SK-N-SH treated with all-trans-retinoic acid at 6 μM for 48 hours (cell line): ENCODE measurements around the gene NKX1-2.

Experiments
- ATAC-seq: fragments of 200-7000 bp; cut with Tn5 transposase; 3 replicates; pipeline ENCODE4 v1.9.1; 2020; ENCODE audit warnings: mild to moderate bottlenecking, moderate library complexity
- ARNTL ChIP-seq: fragments of 450-650 bp; formaldehyde crosslinking; IDR thresholded peaks from 2 replicates; pipeline ENCODE4 v1.5.0; 2020; ENCODE audit warnings: low read depth, mild to moderate bottlenecking, moderate library complexity, borderline replicate concordance
- BACH2 ChIP-seq: fragments of 250-450 bp; sonication (Bioruptor Pico); IDR thresholded peaks from 2 replicates; pipeline ENCODE4 v1.9.0; 2021; ENCODE audit warnings: mild to moderate bottlenecking, borderline replicate concordance
- CREB5 ChIP-seq: fragments of 250-450 bp; sonication (Bioruptor Pico); IDR thresholded peaks from 2 replicates; pipeline ENCODE4 v1.5.1; 2020; ENCODE audit warnings: low read depth, mild to moderate bottlenecking, moderate library complexity
- CSDC2 ChIP-seq: fragments of 250-450 bp; sonication (Bioruptor Pico); IDR thresholded peaks from 2 replicates; pipeline ENCODE4 v1.5.0; 2020; ENCODE audit warnings: mild to moderate bottlenecking, moderate library complexity
- CSRNP3 ChIP-seq: fragments of 250-450 bp; sonication (Bioruptor Pico); IDR thresholded peaks from 2 replicates; pipeline ENCODE4 v1.5.1; 2021; ENCODE audit warnings: mild to moderate bottlenecking, moderate library complexity
- ESRRG ChIP-seq: fragments of 250-450 bp; sonication (Bioruptor Pico); IDR thresholded peaks from 2 replicates; pipeline ENCODE4 v1.6.1; 2021; ENCODE audit warnings: mild to moderate bottlenecking
- GLIS3 ChIP-seq: fragments of 250-450 bp; sonication (Bioruptor Pico); IDR thresholded peaks from 2 replicates; pipeline ENCODE4 v1.5.0; 2020; ENCODE audit warnings: mild to moderate bottlenecking, moderate library complexity
- OSR1 ChIP-seq: fragments of 250-450 bp; sonication (Bioruptor Pico); IDR thresholded peaks from 2 replicates; pipeline ENCODE4 v1.8.0; 2022; ENCODE audit warnings: moderate library complexity, mild to moderate bottlenecking, inconsistent platforms
- PATZ1 ChIP-seq: fragments of 250-450 bp; sonication (Bioruptor Pico); IDR thresholded peaks from 2 replicates; pipeline ENCODE4 v1.8.0; 2020; ENCODE audit warnings: mild to moderate bottlenecking, moderate library complexity, borderline replicate concordance
- POU6F1 ChIP-seq: fragments of 250-450 bp; sonication (Bioruptor Pico); IDR thresholded peaks from 2 replicates; pipeline ENCODE4 v1.8.0; 2021; ENCODE audit warnings: low read depth, mild to moderate bottlenecking, moderate library complexity, borderline replicate concordance
- PPARA ChIP-seq: fragments of 250-450 bp; sonication (Bioruptor Pico); IDR thresholded peaks from 2 replicates; pipeline ENCODE4 v1.5.0; 2020; ENCODE audit warnings: mild to moderate bottlenecking, borderline replicate concordance
- RARB ChIP-seq: fragments of 250-450 bp; sonication (Bioruptor Pico); IDR thresholded peaks from 2 replicates; pipeline ENCODE4 v1.8.0; 2021; ENCODE audit warnings: mild to moderate bottlenecking, moderate library complexity
- SNAI2 ChIP-seq: fragments of 250-450 bp; sonication (Bioruptor Pico); IDR thresholded peaks from 2 replicates; pipeline ENCODE4 v1.5.0; 2020; ENCODE audit warnings: mild to moderate bottlenecking, moderate library complexity
- TCF4 ChIP-seq: fragments of 250-450 bp; sonication (Bioruptor Pico); IDR thresholded peaks from 2 replicates; pipeline ENCODE4 v1.8.0; 2021; ENCODE audit warnings: mild to moderate bottlenecking, moderate library complexity, borderline replicate concordance
- TOX ChIP-seq: fragments of 250-450 bp; sonication (Bioruptor Pico); IDR thresholded peaks from 2 replicates; pipeline ENCODE4 v1.8.0; 2021; ENCODE audit warnings: mild to moderate bottlenecking, moderate library complexity, borderline replicate concordance
- TSHZ2 ChIP-seq: fragments of 250-450 bp; sonication (Bioruptor Pico); IDR thresholded peaks from 2 replicates; pipeline ENCODE4 v1.5.0; 2020; ENCODE audit warnings: mild to moderate bottlenecking, moderate library complexity
- ZC3H10 ChIP-seq: fragments of 250-450 bp; sonication (Bioruptor Pico); IDR thresholded peaks from 2 replicates; pipeline ENCODE4 v1.5.1; 2021; ENCODE audit warnings: mild to moderate bottlenecking, moderate library complexity
- ZFP3 ChIP-seq: fragments of 250-450 bp; sonication (Bioruptor Pico); IDR thresholded peaks from 2 replicates; pipeline ENCODE4 v1.5.0; 2020; ENCODE audit warnings: mild to moderate bottlenecking, moderate library complexity
- ZFP30 ChIP-seq: fragments of 450-650 bp; formaldehyde crosslinking; IDR thresholded peaks from 2 replicates; pipeline ENCODE4 v1.5.0; 2022; ENCODE audit warnings: mild to moderate bottlenecking, moderate library complexity
- ZNF565 ChIP-seq: fragments of 450-650 bp; formaldehyde crosslinking; conservative IDR thresholded peaks from 2 replicates; pipeline ENCODE4 v1.5.0; 2020; ENCODE audit warnings: low read depth, mild to moderate bottlenecking, moderate library complexity
- ZNF70 ChIP-seq: fragments of 450-650 bp; formaldehyde crosslinking; IDR thresholded peaks from 2 replicates; pipeline ENCODE4 v1.5.0; 2020; ENCODE audit warnings: mild to moderate bottlenecking, moderate library complexity
- ZNF8 ChIP-seq: fragments of 450-650 bp; formaldehyde crosslinking; IDR thresholded peaks from 2 replicates; pipeline ENCODE4 v1.5.0; 2020; ENCODE audit warnings: mild to moderate bottlenecking, moderate library complexity

NKX1-2 gene

GRCh38 chr10:124474514-124475070 lies 24.8 kb upstream of the NKX1-2 start:
- no peak for ATAC-seq
- TF ChIP-seq TSHZ2 (CRISPR knock-in tag) (no peak), TCF4 (CRISPR knock-in tag) (no peak), BACH2 (no peak), ZFP3 (CRISPR knock-in tag) (no peak), CREB5 (CRISPR knock-in tag) (no peak), POU6F1 (CRISPR knock-in tag) (no peak), PPARA (no peak), SNAI2 (CRISPR knock-in tag) (no peak), CSDC2 (CRISPR knock-in tag) (no peak), ZFP30 (CRISPR knock-in tag) (no peak), ZC3H10 (CRISPR knock-in tag) (no peak), ZNF70 (CRISPR knock-in tag) (no peak), CSRNP3 (CRISPR knock-in tag) (no peak), PATZ1 (CRISPR knock-in tag) (no peak), ZNF565 (CRISPR knock-in tag) (no peak), RARB (no peak), ESRRG (CRISPR knock-in tag) (no peak), GLIS3 (CRISPR knock-in tag) (no peak), OSR1 (no peak)

- ATAC-seq, result no peak
- no peak for TF ChIP-seq CREB5 (CRISPR knock-in tag)
- no peak for TF ChIP-seq ARNTL (CRISPR knock-in tag)
- no peak for TF ChIP-seq OSR1
- no peak for TF ChIP-seq POU6F1 (CRISPR knock-in tag)
- TF ChIP-seq TOX, result no peak
- TF ChIP-seq TCF4 (CRISPR knock-in tag), result no peak
- no peak for TF ChIP-seq ZNF70 (CRISPR knock-in tag)
- no peak for TF ChIP-seq ESRRG (CRISPR knock-in tag)
- TF ChIP-seq RARB, result no peak
- TF ChIP-seq PATZ1 (CRISPR knock-in tag), result no peak
- no peak for TF ChIP-seq TSHZ2 (CRISPR knock-in tag)
- no peak for TF ChIP-seq ZC3H10 (CRISPR knock-in tag)
- TF ChIP-seq ZNF8, result no peak
- no peak for TF ChIP-seq BACH2
Measured at GRCh38 chr10:124473070-124473469, 23.2 kb upstream of the NKX1-2 start.
